GM19324 (cell line): ENCODE data around the gene RHBDL1.
A peak's percentile ranks its signal among the peaks of the same experiment; 100 is the strongest.

Experiments used
- ATAC-seq: cut with Tn5 transposase; IDR thresholded peaks from one replicate; pipeline ENCODE4 v1.9.1; 2021; ENCODE audit warnings: mild to moderate bottlenecking, moderate library complexity; ENCODE audit not compliant: unreplicated experiment, low FRiP score

The RHBDL1 gene

GRCh38 chr16:716768-717325 is 41.4 kb downstream of the RHBDL1 start:
- ATAC-seq = no peak

DNA sequence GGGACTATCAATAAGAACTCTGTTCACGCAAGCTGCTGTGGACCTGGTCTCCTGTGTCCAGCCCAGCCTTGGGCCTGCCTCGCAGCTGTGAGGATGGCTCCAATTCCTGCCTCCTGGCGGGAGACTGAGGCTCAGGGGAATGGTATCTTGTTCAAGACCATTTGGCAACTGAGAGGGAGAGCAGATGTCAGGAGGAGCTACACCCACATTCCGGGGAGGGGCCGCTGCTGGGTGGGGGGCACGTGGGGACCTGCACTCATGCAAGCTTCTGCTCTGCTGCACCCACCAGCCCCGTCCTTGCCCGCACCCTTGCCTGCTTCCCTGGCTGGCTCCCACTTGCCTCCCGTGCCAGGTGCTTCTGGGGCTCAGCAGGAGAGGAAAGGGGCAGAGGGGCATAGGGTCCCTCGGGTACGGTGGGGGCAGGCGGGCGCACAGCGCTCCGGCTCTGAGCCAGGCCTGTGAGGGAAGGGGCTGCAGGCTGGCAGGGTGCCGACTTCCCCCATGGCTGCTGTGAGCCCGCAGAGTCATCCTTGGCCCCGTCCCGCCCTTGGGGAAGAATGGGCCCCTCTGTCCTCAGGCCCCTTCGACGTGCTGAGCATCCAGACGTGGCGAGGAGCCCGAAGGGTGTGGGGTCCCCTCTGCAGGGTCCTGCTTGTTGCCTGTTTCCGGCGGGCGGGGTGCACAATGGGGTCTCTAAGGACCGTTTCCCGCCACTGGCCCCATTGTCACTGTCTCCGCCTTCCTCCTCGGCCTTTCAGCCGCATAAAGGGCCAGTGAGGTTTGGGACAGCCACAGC is 42.2 kb downstream of the RHBDL1 start:
- no peak for ATAC-seq

DNA sequence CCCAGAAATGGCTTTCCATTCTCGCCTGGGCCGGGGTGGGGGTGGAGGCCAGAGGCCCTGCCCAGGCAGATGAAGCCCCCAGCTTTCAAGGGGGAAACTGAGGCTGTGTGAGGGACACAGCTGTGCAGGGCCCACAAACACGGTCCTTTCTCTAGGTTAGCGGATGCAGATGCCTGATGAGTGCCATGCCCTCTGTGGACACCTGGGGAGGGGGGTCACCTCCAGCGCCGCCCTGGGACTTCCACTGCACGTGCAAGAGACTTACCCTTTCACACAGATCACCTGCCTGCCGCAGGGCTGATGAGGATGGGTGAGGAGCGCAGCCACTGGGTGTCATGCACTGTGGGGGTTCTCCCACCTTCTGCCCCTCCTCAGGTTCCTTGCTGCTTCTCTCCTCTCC is 42.9 kb downstream of the RHBDL1 start:
- ATAC-seq = no peak

- ATAC-seq = no peak
These were observed 43.5 kb downstream of the RHBDL1 start for GRCh38 chr16:718922-719321.

DNA sequence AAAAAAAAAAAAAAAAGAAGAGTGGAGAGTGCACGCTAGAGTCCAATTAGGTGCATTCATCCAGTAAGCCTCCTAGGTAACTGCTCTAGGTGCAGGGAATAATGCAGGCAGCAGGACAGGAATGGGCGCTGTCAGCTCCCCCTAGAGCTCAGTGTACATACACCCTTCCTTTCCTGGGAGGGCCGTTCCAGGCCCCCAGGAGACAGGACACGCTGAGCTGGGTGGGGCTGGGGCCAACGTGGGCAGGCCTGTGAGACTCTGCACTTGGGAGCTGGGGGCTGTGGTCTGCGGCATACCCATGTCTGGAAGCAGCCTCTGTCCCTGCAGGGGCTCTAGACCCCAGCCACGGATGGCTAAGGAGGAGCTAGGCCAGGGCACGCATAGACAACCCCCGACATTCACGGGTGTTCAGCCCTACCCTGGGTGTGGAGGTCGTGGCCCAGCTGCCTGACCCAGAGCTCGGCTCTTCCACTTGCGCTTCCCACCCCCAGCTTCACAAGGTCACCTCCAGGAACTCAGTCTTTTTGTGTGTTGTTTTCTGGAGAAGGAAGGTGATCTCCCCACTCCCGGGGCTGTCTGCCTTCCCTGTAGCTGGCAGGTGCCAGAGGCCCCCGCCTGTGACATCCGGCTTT is 44.5 kb downstream of the RHBDL1 start:
- no peak for ATAC-seq

- peak; percentile 18 for ATAC-seq
These were observed 45.0 kb downstream of the RHBDL1 start for GRCh38 chr16:720447-720989.

DNA sequence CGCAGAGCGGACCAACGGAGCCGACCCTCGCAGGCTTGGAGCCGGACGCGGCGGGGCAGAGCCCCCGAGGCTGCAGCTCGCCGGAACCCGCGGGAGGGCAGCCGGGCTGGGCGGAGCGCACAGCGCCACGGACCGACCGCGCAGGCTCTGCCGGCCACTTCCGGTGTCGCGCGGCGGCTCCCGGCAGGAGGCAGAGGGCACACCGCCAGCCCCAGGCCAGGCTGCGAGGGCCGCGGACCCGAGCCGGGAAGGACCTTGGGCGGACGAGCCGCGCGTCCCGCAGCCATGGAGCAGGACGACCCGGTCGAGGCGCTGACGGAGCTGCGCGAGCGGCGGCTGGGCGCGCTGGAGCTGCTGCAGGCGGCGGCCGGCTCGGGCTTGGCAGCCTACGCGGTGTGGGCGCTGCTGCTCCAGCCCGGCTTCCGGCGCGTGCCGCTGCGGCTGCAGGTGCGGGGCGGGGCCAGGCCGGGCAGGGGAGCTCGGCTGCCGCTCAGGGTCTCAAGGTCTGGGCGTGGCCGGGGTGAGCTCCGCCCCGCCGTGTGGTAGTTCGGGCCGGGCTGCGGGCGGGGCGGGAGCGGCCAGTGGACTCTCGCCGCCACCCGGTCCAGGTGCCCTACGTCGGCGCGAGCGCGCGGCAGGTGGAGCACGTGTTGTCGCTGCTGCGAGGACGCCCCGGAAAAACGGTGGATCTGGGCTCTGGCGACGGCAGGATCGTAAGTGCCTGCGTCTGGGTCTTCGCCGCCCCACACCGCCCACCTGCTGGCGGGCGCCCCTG is 45.7 kb downstream of the RHBDL1 start, which contains the start of gene ANTKMT:
ANTKMT (plus strand) TSS at position 157 of the 775 bp plus-strand sequence; CDS start at position 286, 129 bp downstream.
- ATAC-seq = peak; percentile 74

DNA sequence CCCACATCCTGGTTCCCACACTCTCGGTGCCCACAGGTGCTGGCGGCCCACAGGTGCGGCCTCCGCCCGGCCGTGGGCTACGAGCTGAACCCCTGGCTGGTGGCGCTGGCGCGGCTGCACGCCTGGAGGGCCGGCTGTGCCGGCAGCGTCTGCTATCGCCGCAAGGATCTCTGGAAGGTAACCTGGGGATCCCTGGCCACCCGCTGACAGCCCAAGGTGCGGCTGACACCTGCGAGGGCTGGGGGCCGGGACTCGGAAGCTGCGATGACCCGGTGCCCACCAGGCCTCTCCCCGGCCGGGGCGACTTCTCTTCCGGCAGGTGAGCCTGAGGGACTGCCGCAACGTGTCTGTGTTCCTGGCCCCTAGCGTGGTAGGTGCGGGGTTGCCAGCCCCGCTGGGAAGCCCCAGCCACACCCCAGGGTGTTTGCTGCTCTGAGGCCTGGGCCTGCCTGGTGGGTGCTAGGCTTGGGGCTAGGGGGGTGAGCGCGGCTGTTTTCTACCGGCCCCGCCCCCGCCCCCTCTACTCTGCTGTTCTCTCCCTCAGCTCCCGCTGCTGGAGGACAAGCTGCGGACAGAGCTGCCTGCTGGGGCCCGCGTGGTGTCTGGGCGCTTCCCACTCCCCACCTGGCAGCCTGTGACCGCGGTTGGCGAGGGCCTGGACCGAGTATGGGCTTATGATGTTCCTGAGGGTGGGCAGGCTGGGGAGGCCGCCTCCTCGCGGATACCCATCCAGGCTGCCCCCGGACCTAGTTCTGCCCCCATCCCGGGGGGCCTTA is 46.5 kb downstream of the RHBDL1 start:
- ATAC-seq = no peak

DNA sequence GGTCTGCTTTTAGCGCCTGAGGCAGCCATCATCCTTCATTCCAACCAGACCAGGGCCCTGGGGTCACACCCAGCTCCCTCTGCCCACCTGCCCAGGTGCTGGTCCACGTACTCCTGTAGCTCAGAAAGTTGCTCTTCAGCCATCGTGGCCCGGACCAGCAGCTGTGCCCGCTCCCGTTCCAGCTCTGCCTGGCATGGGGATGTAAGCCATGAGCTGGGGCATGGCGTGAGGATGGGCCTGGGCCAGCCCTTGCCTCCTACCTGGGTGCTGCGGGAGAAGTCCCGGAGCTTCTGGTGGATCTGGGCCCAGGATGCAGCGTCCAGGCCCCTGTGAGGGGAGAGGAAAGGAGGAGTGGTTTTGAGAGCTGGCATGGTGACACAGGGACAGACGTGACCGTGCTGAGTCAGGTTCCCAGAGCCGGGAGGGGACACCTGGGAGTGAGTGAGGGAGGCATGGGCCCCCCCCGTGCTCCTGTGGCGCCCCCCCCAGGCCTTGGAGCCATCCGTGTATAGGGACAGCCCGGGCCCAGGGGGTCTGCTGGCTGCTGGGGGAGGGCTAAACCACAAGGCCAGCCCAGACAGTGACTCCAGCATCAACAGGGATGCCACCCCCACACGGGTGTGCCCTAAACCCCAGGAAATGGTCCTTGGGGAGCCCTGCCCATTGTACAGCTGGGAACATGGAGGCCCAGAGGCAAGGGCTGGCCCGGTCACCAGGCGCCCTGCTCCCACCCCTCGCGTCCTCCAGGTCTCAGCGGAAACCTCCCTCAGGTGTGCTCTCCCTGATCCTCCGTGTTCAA is 47.6 kb downstream of the RHBDL1 start:
- no peak for ATAC-seq

- no peak for ATAC-seq
These were observed 48.2 kb downstream of the RHBDL1 start for GRCh38 chr16:723695-724094.

DNA sequence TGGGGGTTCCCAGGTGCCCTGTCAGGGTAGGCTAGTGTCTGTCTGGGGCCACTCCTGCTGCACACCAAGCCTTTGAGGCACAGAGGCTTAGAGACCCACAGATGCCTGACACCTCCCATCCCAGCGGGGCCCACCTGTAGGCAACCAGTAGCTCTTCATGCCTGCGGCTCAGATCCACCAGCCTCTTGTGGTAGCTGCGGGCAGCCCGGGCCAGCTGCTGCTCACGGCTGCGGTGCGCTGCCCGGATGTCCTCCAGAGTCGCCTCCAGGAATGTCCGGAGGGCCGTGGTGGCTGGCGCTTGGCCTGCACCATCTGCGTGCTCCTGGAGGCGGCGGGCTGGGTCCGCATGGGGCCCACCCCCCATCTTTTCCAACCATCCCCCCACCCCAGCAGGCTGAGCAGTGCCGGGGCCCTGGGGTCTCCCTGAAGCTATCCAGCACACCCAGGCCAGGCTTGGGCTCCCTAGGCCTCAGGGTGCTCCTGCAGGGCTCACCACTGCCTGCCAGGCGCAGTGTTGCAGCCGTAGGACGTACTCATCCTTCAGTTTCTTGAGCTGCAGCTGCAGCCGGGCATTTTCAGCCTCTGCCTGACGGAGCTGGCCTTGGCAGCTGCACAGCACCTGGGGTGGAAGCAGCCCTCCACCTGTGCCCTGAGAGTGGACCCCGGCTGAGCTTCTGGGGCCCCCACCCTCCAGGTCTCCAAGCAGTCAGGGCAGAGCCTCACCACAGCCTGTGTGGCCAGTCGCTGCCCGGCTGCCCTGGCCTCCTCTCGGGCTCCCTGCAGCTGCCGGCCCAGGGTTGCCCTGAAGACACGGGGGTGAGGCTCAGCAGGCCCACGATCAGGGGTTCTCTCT is 48.9 kb downstream of the RHBDL1 start:
- ATAC-seq = no peak

- no peak for ATAC-seq
These were observed 49.5 kb downstream of the RHBDL1 start for GRCh38 chr16:725041-725376.

DNA sequence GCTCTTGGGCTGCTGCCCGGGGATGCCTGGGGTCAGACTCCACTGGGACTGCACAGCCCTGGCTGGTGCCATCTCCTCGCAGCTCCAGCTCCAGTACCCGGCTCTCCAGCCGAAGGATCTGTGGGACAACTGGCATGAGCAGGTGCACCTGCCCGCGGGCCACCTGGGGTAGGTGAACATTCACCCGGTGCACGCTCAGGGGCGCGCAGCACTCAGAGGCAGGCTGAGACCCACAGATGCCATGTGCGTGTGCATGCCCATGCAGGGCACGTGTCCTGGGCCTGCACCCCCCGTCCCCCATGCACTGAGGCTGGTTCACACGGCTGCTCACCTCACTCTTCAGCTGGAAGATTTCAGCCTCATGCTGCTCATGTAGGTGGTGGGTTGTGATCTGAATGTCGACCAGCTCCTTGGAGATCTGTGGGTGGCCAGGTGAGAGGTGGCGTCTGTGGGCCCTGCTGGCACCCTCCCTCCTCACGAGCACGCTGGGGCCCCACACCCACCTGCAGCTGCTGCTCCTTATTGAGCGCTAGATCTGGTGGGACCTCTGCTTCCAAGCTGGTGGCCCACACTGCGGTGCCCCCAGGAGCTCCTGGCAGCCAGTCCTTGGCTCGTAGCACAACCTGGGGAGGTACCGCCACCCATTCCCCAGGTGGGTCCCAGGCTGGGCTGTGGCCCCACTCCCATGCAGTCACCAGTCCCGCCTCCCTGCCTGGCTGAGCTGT is 50.2 kb downstream of the RHBDL1 start:
- no peak for ATAC-seq

GRCh38 chr16:726188-726437 is 50.6 kb downstream of the RHBDL1 start:
- no peak for ATAC-seq

DNA sequence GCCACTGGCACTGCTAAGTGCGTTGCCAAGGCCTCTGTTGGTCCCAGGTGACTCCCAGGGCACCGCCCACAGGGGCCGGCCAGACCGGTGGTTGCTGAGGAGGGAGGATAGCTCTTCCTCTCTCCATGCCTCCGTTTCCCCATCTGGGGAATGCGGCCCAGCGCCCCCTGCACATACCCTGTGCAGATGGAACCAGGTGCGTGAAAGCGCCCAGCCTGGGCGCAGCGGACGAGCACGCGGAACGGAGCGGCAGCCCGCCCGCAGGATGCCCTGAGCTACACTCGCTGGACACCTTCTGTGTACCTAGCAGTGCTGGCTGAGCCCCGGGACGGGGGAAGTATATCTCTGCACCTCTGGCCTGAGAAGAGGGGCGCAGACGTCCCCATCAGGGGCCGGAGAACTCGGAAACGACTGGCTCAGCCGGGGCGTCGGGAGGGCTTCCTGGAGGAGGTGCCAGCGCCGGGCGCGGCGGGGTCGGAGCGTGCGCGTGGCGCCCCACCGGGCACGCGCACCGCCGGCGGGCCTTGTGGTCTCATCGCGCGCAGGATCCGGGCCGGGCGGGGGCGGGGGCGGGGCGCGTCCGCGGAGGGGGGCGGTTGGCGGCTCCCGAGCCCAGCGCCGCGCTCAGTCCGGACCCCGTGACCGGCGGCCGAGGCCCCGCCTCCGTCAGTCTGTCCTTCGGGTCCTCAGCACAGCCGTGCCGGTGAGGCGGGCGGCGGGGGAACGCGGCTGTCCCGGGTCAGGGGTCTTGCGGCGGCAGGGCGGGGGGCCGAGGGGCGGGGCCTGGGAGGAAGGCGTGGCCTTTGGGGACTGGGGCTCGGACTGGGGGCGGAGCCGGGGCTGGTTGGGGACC is 51.2 kb downstream of the RHBDL1 start, which contains the start of the genes CCDC78 and HAGHL:
CCDC78 (minus strand) TSS at position 6 of the 853 bp plus-strand sequence. CDS start 76 bp downstream, outside the sequence.
HAGHL (plus strand) TSS at position 669 of the 853 bp plus-strand sequence. CDS start 404 bp downstream, outside the sequence.
- no peak for ATAC-seq

- ATAC-seq = no peak
These were observed 52.0 kb downstream of the RHBDL1 start for GRCh38 chr16:727291-727977.
